Hepatocyte (in vitro differentiated cells): ENCODE measurements around the gene DENND1A.

Experiments
- EZH2 ChIP-seq: fragments of 200-600 bp; sonication (generic); IDR thresholded peaks from 2 replicates; pipeline ENCODE4 v1.6.1; 2016; ENCODE audit warnings: antibody characterized with exemption, mild to moderate bottlenecking, borderline replicate concordance
- EZH2phosphoT487 ChIP-seq: fragments of 200-600 bp; sonication (generic); IDR thresholded peaks from one replicate; pipeline ENCODE4 v1.6.1; 2018; ENCODE audit warnings: antibody characterized with exemption, mild to moderate bottlenecking, low read depth, moderate library complexity; ENCODE audit not compliant: unreplicated experiment, severe bottlenecking
- TF ChIP-seq, protein P1 (sequence below): fragments of 200-600 bp; sonication (generic); IDR thresholded peaks from 2 replicates; pipeline ENCODE4 v1.5.1; 2016; ENCODE audit warnings: antibody characterized with exemption, mild to moderate bottlenecking; ENCODE audit not compliant: poor library complexity

- TF ChIP-seq, protein P1, sequence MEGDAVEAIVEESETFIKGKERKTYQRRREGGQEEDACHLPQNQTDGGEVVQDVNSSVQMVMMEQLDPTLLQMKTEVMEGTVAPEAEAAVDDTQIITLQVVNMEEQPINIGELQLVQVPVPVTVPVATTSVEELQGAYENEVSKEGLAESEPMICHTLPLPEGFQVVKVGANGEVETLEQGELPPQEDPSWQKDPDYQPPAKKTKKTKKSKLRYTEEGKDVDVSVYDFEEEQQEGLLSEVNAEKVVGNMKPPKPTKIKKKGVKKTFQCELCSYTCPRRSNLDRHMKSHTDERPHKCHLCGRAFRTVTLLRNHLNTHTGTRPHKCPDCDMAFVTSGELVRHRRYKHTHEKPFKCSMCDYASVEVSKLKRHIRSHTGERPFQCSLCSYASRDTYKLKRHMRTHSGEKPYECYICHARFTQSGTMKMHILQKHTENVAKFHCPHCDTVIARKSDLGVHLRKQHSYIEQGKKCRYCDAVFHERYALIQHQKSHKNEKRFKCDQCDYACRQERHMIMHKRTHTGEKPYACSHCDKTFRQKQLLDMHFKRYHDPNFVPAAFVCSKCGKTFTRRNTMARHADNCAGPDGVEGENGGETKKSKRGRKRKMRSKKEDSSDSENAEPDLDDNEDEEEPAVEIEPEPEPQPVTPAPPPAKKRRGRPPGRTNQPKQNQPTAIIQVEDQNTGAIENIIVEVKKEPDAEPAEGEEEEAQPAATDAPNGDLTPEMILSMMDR, result no peak
- TF ChIP-seq EZH2 (no peak), EZH2phosphoT487 (no peak)
These were observed 362.9 kb downstream of the DENND1A start for GRCh38 chr9:123567013-123567412.
